Measurements from ENCODE around the gene KCTD19.

DNA sequence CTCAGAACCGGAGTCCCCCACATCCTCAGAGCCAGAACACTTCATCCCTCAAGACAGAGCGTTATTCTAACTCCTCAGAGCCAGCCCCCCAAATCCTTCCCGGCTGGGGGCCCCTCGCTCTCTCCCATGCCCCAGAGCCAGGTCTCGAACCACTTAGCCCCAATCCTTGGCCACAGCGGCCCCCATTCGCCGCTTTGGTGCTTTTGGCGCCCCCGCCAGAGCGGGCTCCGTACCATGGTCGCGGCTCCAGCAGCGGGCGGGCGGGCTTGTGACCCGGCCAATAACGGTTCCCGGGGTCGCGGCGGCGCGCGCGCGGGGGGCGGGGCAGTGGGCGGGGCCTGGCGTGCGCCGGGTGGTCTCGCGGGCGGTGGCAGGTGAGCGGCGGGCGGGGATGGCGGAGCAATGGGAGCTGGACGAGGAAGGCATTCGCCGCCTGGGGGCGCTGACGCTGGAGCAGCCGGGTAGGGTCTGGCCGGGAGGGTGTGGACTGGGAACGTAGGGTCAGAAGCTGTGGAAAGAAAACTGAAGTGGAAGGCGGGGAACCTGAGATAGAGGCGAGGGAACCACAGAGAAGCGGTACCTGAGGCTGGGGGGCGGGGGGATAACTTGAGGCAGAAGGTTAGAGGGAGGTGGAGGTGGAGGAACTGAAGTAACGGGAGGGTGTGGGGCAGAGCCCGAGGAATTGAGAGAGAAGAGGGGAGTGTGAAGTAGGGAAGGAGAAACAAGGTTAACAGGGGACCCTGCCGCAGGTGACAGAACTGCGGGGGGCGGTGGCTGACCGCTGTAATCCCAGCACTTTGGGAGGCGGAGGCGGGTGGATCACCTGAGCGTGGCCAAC is at the start of gene KCTD19, which contains the start of gene LRRC36:
- TF ChIP-seq POLR2AphosphoS5 (IDR thresholded peaks at IDR 0.05): no peak
- TF ChIP-seq POLR2A (IDR thresholded peaks at IDR 0.05): no peak
- TF ChIP-seq, protein P1, sequence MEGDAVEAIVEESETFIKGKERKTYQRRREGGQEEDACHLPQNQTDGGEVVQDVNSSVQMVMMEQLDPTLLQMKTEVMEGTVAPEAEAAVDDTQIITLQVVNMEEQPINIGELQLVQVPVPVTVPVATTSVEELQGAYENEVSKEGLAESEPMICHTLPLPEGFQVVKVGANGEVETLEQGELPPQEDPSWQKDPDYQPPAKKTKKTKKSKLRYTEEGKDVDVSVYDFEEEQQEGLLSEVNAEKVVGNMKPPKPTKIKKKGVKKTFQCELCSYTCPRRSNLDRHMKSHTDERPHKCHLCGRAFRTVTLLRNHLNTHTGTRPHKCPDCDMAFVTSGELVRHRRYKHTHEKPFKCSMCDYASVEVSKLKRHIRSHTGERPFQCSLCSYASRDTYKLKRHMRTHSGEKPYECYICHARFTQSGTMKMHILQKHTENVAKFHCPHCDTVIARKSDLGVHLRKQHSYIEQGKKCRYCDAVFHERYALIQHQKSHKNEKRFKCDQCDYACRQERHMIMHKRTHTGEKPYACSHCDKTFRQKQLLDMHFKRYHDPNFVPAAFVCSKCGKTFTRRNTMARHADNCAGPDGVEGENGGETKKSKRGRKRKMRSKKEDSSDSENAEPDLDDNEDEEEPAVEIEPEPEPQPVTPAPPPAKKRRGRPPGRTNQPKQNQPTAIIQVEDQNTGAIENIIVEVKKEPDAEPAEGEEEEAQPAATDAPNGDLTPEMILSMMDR (IDR thresholded peaks at IDR 0.05): peak in 3 of 7 experiments; percentile 31 to 65 (median 42)

Data from stomach (tissue), 4 donors.